ENCODE data around the gene CPSF6.
A peak's percentile ranks its signal among the peaks of the same experiment; 100 is the strongest.
"Not testable (repeated sequence)": the region's sequence is repeated elsewhere in the genome, so short reads cannot be mapped to it uniquely, and the experiment has no call there.

Gene CPSF6, protein sequence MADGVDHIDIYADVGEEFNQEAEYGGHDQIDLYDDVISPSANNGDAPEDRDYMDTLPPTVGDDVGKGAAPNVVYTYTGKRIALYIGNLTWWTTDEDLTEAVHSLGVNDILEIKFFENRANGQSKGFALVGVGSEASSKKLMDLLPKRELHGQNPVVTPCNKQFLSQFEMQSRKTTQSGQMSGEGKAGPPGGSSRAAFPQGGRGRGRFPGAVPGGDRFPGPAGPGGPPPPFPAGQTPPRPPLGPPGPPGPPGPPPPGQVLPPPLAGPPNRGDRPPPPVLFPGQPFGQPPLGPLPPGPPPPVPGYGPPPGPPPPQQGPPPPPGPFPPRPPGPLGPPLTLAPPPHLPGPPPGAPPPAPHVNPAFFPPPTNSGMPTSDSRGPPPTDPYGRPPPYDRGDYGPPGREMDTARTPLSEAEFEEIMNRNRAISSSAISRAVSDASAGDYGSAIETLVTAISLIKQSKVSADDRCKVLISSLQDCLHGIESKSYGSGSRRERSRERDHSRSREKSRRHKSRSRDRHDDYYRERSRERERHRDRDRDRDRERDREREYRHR

DNA sequence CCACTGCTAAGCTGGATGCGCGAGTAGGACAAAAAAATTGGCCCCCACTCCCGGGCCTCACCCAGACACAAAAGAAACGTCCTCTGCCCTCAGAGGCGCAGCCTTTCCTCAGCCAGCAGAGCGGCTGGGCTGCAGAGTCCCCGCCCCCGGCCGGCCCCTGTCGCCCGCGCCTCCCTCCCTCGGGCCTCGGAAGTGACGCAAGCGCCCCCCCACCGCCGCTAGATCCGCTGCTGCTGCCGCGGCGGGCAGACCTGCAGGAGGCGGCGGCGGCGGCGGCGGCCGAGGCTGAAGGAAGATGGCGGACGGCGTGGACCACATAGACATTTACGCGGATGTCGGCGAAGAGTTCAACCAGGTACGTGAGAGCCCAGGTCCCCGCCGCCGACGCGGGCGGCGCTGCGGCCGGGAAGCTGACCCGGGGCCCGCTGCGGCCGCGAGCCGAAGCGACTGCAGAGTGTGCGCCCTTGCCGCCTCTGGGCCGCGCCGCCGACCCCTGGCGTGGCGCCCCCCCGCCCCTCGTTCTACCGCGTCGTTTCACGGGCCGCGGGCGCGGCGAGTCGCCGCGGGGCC is at the start of gene CPSF6:
Gene CPSF6, plus strand, starts transcription at position 218 of the 570 bp plus-strand sequence. Its CDS starts 78 bp downstream, at position 296.
- peak; percentile 92 to 98 for DNase-seq

- DNase-seq = no peak
These were observed 42.8 kb upstream of the CPSF6 start for GRCh38 chr12:69196302-69197288.

DNA sequence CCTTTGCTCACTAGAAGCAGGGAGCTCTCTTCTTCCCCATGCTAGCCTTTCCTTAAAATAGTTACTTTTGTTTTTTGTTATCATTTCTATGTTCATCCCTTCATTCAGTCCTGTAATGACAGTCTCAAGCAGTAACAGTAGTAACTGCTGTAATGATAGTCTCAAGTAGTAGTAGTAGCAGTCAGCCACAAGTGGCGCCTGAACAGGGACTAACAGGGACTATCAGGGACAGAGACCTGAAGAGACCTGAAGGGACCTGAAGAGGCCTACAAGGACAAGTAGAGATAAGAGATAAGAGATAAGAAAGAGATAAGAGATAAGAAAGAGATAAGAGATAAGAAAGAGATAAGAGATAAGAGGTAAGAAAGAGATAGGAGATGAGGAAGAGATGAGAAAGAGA is 39.4 kb upstream of the CPSF6 start:
- not testable (repeated sequence) for DNase-seq

GRCh38 chr12:69204191-69204590 is 35.2 kb upstream of the CPSF6 start:
- no peak for DNase-seq

DNA sequence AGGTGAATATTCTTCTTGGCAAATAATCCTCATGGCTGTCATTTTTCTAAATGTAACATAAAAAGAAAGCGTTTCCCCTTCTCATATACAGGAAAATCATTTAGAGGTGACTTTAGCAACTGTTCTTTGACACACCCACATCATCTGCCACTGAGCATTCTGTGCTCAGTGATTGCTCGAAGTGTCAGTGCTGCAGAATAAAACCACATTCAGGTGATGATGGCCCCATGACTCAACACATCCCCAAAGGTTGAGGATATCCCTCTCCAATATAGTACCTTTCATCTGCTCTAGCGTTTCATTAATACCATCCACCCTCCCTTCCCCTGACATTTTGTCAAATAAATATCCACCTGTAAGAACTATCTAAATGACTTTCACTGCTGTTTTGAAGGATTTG is 28.7 kb upstream of the CPSF6 start:
- no peak for DNase-seq

- no peak for DNase-seq
These were observed 28.2 kb upstream of the CPSF6 start for GRCh38 chr12:69211160-69211559.

DNA sequence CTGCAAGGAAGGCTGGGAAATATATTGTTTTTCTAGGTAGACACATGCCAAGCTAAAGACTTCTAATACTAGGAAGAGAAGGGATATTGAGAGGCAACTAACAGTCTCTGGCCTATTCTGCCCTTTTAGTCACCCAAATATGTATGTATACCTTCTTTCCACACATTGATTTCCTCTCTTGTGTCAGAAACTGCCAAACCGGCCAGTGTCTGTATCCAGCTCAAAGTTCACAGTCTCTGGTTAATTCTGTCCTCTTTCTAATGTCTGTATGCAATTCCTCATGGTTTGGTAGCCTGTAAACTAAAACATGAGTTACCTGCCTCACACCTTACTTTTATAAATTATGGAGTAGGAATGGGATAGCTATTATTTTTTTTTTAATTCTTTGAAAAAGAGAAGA is 25.2 kb upstream of the CPSF6 start:
- no peak for DNase-seq

GRCh38 chr12:69225251-69225910 is 14.0 kb upstream of the CPSF6 start:
- DNase-seq = no peak

DNA sequence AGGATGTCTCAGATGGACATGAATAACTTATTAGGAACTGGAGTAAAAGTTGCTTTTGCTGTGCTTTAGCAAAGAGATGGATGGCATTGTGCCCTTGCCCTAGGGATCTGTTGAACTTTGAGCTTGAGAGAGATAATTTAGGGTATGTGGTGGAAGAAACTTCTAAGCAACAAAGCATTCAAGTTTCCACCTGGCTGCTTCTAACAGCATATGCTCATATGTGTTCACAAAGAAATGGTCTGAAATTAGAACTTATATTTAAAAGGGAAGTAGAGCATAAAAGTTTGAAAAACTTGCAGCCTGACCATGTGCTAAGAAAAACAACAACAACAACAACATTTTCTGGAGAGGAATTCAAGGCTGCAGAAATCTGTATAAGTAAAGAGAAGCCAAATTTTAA is 7.9 kb upstream of the CPSF6 start:
- no peak for DNase-seq

DNA sequence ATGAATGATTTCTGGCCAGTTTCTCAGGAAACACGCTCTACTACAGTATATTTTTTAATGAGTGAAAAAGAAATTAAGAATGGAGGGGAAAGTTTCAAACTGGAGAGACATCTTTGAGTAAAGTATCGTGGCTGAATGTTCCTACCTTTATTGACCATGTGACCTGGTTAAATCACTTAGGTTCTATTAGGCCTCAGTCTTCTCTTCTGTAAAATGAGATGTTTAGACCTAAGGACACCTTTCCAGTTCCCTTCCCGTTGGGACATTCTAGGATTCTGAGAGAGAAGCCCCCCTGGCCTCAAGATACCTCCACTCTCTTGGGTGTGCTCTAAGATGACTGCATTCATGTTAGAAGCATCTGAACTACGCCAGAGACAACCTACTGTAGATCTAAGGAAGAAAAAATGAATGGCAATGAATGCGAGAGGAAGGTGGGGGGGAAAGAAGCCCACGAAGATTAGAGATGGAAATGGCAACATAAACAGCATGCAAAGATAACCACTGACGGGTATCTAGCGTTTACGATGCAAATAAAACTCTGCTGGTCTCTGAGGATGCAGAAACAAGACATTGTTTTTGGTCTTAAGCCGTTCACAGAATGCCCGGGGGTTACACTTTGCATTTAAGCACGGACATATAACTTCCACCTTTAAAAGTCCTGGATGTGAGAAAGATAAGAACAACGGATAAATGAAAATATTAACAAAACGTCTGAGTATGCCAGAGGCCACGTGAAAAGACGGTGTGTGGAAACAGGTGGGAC is 599 bp upstream of the CPSF6 start:
- no peak for DNase-seq

GRCh38 chr12:69239922-69240630 is 707 bp downstream of the CPSF6 start:
- DNase-seq = peak; percentile 21 to 43

- no peak for DNase-seq
These were observed 1.2 kb downstream of the CPSF6 start for GRCh38 chr12:69240631-69240995.

DNA sequence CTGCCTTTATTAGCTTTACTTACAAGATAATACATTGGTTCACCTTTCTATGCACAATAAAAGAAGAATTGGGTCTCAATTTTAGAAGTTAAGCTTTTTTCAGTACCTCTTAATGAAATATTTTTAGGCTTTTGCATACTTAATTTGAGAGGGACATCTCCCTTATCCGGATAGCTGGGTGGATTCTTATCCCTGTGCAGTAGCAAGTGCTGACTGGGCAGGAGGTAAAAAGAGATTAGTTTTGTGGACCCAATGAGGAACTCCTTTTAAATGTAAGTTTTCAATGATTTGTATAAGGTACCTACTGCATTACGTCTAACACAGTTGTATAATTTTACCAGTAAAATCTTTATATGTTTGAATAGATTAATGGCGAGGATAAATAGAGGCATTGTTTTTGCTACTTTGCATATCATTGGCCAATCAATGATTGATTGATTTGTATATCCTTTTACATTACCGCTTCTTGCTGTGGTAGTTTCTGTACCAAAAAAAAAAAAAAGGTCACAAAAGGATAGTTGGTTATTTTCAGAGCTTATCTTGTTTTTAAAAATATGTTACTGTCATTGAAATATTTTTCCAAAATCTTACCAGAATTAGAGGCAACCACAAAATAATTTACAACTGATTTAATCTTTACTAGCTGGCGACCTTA is 2.2 kb downstream of the CPSF6 start:
- no peak for DNase-seq

DNA sequence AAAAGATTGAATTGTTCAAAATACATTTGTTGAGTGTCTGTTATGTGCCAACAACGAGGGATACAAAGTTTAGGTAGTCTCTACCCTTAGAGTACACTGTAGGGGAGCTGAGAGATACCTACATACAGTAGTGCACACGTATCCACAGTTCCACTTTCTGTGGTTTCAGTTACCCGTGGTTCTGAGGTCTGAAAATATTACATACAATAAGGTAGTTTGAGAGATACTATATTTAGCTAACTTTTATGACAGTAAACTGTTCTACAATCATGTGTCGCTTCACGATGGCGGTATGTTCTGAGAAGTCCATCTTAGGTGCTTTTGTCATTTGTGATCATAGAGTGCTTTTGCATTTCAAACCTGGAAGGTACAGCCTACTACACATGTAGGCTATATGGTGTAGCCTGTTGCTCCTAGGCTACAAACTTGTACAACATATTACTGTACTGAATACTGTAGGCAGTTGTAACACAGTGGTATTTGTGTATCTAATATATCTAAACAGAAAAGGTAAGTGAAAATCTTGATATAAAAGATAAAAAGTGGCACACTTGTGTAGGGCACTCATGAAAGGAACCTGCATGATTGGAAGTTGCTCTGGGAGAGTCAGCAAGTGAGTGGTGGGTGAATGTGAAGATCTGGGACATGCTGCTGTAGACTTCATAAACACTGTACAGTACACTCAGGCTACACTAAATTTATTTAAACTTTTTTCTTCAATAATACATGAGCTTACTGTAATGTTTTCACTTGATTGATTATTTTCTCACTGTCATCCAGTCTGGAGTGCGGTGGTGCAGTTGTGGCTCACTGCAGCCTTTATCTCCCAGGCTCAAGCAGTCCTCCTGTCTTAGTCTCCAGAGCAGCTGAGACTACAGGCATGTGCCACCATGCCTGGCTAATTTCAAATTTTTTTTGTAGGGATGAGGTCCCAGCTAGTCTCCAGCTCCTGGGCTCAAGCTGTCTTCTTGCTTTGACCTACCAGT is 4.0 kb downstream of the CPSF6 start:
- no peak for DNase-seq

GRCh38 chr12:69247268-69248018 is 8.1 kb downstream of the CPSF6 start:
- DNase-seq = no peak

DNA sequence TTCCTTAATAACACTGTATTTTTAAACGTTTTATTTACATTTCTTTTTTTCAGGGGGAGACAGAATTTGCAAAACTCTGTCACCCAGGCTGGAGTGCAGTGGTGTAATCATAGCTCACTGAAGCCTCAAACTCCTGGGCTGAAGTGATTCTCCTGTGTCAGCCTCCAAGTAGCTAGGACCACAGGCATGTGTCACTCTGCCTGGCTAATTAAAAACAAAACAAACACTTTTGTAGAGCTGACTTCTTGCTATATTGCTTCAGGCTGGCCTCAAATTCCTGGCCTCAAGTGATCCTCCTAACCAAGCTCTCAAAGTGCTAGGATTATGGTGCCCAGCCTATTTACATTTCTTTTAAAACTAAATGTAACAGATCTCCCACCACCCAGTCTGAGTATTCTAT is 12.7 kb downstream of the CPSF6 start:
- no peak for DNase-seq

- peak; percentile 39 to 78 for DNase-seq
These were observed 14.7 kb downstream of the CPSF6 start for GRCh38 chr12:69254046-69254445.

DNA sequence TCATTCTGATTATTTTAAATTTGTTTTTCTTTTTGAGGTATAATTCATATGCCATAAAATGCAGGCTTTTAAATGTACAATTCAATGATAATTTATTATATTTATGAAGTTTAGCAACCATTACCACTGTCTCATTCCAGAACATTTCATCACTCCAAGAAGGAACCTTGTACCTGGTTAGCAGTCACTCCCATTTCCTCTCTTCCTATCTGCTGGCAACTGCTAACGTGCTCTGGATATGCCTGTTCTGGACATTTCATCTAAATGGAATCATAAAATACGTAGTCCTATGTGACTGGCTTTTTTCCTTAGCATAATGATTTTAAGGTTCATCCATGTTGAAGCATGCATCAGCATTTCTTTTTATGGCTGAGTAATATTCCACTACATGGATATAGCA is 15.5 kb downstream of the CPSF6 start:
- DNase-seq = no peak

DNA sequence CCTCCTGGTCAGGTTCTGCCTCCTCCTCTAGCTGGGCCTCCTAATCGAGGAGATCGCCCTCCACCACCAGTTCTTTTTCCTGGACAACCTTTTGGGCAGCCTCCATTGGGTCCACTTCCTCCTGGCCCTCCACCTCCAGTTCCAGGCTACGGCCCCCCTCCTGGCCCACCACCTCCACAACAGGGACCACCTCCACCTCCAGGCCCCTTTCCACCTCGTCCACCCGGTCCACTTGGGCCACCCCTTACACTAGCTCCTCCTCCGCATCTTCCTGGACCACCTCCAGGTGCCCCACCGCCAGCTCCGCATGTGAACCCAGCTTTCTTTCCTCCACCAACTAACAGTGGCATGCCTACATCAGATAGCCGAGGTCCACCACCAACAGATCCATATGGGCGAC is 19.3 kb downstream of the CPSF6 start:
- no peak for DNase-seq

Measured in inflammatory macrophage treated with lipopolysaccharide for 1 hour (primary cell).